KMS-11 (cell line): Measurements from ENCODE around the gene NEUROD2.

ENCODE experiments used
- H2AFZ ChIP-seq: fragments of 200-600 bp; sonication (generic); 2 replicates; pipeline ENCODE4 v1.6.1; 2016; ENCODE audit warnings: antibody characterized with exemption, mixed run types, low read depth
- H3K27ac ChIP-seq: fragments of 200-600 bp; sonication (generic); 2 replicates; pipeline ENCODE4 v1.6.1; 2016; ENCODE audit warnings: mild to moderate bottlenecking, mixed run types
- H3K27me3 ChIP-seq: fragments of 200-600 bp; sonication (generic); 2 replicates; pipeline ENCODE4 v1.6.1; 2017; ENCODE audit warnings: mild to moderate bottlenecking, low read depth, mixed run types, moderate library complexity; ENCODE audit not compliant: insufficient read depth
- H3K36me3 ChIP-seq: fragments of 200-600 bp; sonication (generic); 2 replicates; pipeline ENCODE4 v1.6.1; 2017; ENCODE audit warnings: mild to moderate bottlenecking, mixed run types; ENCODE audit not compliant: insufficient read depth
- H3K4me1 ChIP-seq: fragments of 200-600 bp; sonication (generic); 2 replicates; pipeline ENCODE4 v1.6.1; 2016; ENCODE audit warnings: mild to moderate bottlenecking, low read depth, mixed run types; ENCODE audit not compliant: poor library complexity, severe bottlenecking
- H3K4me2 ChIP-seq: fragments of 200-600 bp; sonication (generic); 2 replicates; pipeline ENCODE4 v1.7.0; 2016; ENCODE audit warnings: mild to moderate bottlenecking, mixed run types
- H3K4me3 ChIP-seq: fragments of 200-600 bp; sonication (generic); IDR thresholded peaks from 2 replicates; pipeline ENCODE4 v1.6.1; 2017; ENCODE audit warnings: low read depth, low read length, mixed read lengths; ENCODE audit not compliant: insufficient read depth
- H3K79me2 ChIP-seq: fragments of 200-600 bp; sonication (generic); 2 replicates; pipeline ENCODE4 v1.6.1; 2016; ENCODE audit warnings: low read depth, mixed run types; ENCODE audit not compliant: insufficient read depth
- H3K9ac ChIP-seq: fragments of 200-600 bp; sonication (generic); 2 replicates; pipeline ENCODE4 v1.6.1; 2016; ENCODE audit warnings: mild to moderate bottlenecking, mixed run types
- H4K20me1 ChIP-seq: fragments of 200-600 bp; sonication (generic); 2 replicates; pipeline ENCODE4 v1.6.1; 2016; ENCODE audit warnings: mild to moderate bottlenecking, mixed run types; ENCODE audit not compliant: insufficient read depth
- CTCF ChIP-seq: fragments of 200-600 bp; sonication (generic); conservative IDR thresholded peaks from 2 replicates; pipeline ENCODE4 v1.6.1; 2017; ENCODE audit warnings: low read depth, mild to moderate bottlenecking, antibody characterized with exemption, low read length, moderate library complexity, mixed read lengths

The NEUROD2 gene

DNA sequence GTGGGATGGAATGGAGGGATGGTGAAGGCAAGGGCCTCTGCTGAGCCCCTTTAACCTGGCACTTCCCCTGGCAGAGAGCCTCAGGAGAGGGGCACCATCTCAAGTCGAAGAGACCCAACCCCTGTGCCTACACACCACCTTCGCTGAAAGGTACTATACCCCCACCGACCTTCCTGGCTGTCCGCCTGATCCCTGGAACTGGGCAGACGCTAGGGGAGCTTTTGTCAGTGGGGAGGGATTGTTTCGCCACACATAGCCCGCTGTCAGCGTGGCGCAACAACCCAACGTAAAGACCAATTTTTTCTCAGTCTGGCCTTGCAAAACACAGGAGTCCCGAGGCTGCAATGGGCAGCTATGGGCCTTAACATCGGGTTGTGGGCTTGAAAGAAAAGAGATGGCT is 22.2 kb upstream of the NEUROD2 start:
- no peak for TF ChIP-seq CTCF
- H3K4me2 ChIP-seq: no peak overlapping the region
- H2AFZ ChIP-seq: no peak overlapping the region
- H4K20me1 ChIP-seq: no peaks in the 10 kb centered on the region
- H3K27ac ChIP-seq: no peak overlapping the region
- peaks cover 8% of the 10 kb centered on the region for H3K4me1 ChIP-seq
- no peak overlapping the region for H3K4me3 ChIP-seq
- H3K36me3 ChIP-seq: no peaks in the 10 kb centered on the region
- H3K79me2 ChIP-seq: no peaks in the 10 kb centered on the region
- no peak overlapping the region for H3K9ac ChIP-seq
- peaks cover 8% of the 10 kb centered on the region; the same call in 1 of the 2 replicates for H3K27me3 ChIP-seq

DNA sequence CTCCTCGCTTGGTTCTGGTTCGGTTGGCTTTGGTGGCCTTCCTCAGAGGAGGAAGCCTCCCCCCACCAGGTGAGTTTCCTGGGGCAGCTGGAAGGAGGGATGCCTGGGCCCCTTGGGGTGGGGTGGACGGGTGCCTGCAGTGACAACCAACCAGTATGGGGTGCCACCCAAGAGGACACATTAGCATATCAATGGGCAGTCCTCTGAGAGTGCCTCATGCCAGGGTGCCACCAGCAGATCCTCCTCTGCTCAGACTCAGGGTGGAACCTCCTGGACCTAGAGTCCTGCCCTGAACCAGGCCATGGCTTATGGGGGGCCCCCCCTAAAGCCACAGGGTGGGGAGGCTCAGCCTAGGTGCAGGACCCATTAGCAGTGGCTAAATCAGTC is 21.8 kb upstream of the NEUROD2 start:
- no peak overlapping the region for H2AFZ ChIP-seq
- no peak overlapping the region for H3K27ac ChIP-seq
- peaks cover 8% of the 10 kb centered on the region; the same call in 1 of the 2 replicates for H3K27me3 ChIP-seq
- H3K4me1 ChIP-seq: peaks cover 4% of the 10 kb centered on the region
- H3K9ac ChIP-seq: no peak overlapping the region
- H3K36me3 ChIP-seq: no peaks in the 10 kb centered on the region
- H3K4me2 ChIP-seq: no peak overlapping the region
- H4K20me1 ChIP-seq: no peaks in the 10 kb centered on the region
- no peak for TF ChIP-seq CTCF
- no peaks in the 10 kb centered on the region for H3K79me2 ChIP-seq
- H3K4me3 ChIP-seq: no peak overlapping the region

DNA sequence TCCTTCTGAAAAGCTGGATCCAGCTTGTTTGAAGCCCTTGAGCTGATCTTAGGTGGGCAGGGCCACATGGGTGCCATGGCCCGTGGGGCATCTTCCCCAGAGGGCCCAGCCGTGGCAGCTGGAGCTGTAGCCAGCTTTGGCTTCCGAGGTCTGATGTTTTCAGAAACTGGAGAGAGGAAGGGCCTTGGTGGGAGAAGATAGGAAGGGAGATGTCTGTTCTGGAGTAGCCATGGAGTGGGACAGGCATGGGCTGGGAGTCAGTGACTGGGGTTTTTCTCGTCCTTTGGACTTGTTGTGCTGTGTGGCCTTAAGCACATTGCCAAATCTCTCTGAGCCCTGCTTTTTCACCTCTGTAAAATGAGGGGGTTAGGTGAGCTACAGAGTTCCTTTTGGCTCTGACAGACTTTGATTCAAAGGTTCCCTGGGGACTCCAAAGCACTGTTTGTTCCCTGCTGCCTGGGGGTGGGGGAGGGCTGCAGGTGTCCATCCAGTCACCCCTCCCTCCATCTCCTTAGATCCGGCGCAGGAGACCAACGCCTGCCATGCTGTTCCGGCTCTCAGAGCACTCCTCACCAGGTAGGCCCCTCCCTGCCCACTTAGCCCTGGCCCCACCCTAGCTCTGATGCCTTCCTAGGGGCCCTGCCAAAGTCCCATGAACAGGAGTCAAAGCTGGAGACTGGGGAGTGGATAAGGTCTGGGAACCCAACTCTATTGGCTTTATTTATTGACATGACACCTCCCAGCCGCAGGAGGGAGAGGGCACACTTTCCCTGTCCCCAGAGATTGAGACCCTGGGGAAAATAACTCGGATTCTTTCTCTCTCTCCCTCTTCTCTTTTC is 21.2 kb upstream of the NEUROD2 start:
- Histone ChIP-seq H4K20me1 (no peaks in the 10 kb centered on the region), H3K4me2 (no peak overlapping the region), H3K4me3 (no peak overlapping the region), H3K36me3 (no peaks in the 10 kb centered on the region), H3K27me3 (peaks cover 8% of the 10 kb centered on the region; the same call in 1 of the 2 replicates), H3K4me1 (peaks cover 2% of the 10 kb centered on the region), H2AFZ (no peak overlapping the region), H3K9ac (no peak overlapping the region), H3K27ac (no peak overlapping the region), H3K79me2 (no peaks in the 10 kb centered on the region)
- TF ChIP-seq CTCF: no peak

GRCh38 chr17:39627712-39628516 is 20.2 kb upstream of the NEUROD2 start:
- H3K79me2 ChIP-seq: no peaks in the 10 kb centered on the region
- H4K20me1 ChIP-seq: no peaks in the 10 kb centered on the region
- TF ChIP-seq CTCF: no peak
- peaks cover 8% of the 10 kb centered on the region; the same call in 1 of the 2 replicates for H3K27me3 ChIP-seq
- H3K27ac ChIP-seq: no peak overlapping the region
- no peak overlapping the region for H3K4me3 ChIP-seq
- no peaks in the 10 kb centered on the region for H3K36me3 ChIP-seq
- H3K4me2 ChIP-seq: no peak overlapping the region
- H3K9ac ChIP-seq: no peak overlapping the region
- no peak overlapping the region for H2AFZ ChIP-seq
- peaks cover 11% of the 10 kb centered on the region for H3K4me1 ChIP-seq
